K562 (cell line): ENCODE data around the gene EHBP1. TPM values are rescaled to one million over a fixed set of nuclear protein-coding genes. Genes with fewer than 3 reads are reported as not detected.

Experiments
- ATAC-seq: fragments of 200-7000 bp; cut with Tn5 transposase; 3 replicates; pipeline ENCODE4 v1.9.1; 2020; ENCODE audit warnings: moderate library complexity
- BruUV-seq: library from RNA; stranded (reverse); fragments of 400-500 nt; replicated peaks from 2 replicates; lab custom pipeline; 2021; lab: Mats Ljungman, UMichigan
- CTCF ChIA-PET: fragments of 300-600 bp; formaldehyde crosslinking; extraction: SDS; loops from one replicate; lab custom pipeline; 2021; ENCODE audit warnings: low intra/inter-chr PET ratio; lab: Yijun Ruan, JAX
- POLR2A ChIA-PET: fragments of 300-600, 350-650 bp; sonication (Branson Sonifier 250); formaldehyde crosslinking; extraction: SDS; loops from one replicate; lab custom pipeline; 2021; ENCODE audit warnings: antibody characterized with exemption, inconsistent platforms; lab: Yijun Ruan, JAX
- DNase-seq, 4 experiments: peaks; one replicate each; pipeline versions ENCODE4 v3.0.0 to v3.0.0-alpha.2; 2011 to 2018; ENCODE audit warnings: low spot score in 3 of 4, mixed read lengths in 3 of 4; ENCODE audit errors: extremely low read depth in 1 of 4
- FAIRE-seq: peaks from 2 replicates; lab custom pipeline; 2011; peaks lifted over from hg19 to GRCh38; lab: Jason Lieb, UNC
- H2AFZ ChIP-seq: 2 replicates; pipeline ENCODE4 v1.6.0; 2011; ENCODE audit warnings: low read depth, low read length, control low read depth, inconsistent platforms
- H3K27ac ChIP-seq: fragments of 200-600 bp; 3 replicates; pipeline ENCODE4 v1.8.0; 2011; ENCODE audit warnings: low read depth, mild to moderate bottlenecking, control low read depth, inconsistent platforms, low read length, moderate library complexity, mixed read lengths; ENCODE audit errors: extremely low read depth
- H3K27me3 ChIP-seq, 2 experiments: fragments of 300-600 bp in 1 of 2; 2 replicates in 1 of 2; 3 replicates in 1 of 2; pipeline versions ENCODE4 v1.6.0 to v1.8.0; 2011; ENCODE audit warnings: inconsistent platforms in 2 of 2, low read length in 2 of 2, mild to moderate bottlenecking in 1 of 2, mixed read lengths in 1 of 2, moderate library complexity in 1 of 2; ENCODE audit not compliant: control insufficient read depth in 2 of 2, insufficient read depth in 2 of 2
- H3K36me3 ChIP-seq: fragments of 300-600 bp; 3 replicates; pipeline ENCODE4 v1.8.0; 2011; ENCODE audit warnings: mild to moderate bottlenecking, low read length, inconsistent platforms; ENCODE audit not compliant: control insufficient read depth, insufficient read depth
- H3K4me1 ChIP-seq, 2 experiments: fragments of 200-600 bp in 1 of 2; replicated peaks in 1 of 2; 2 replicates in 1 of 2; 3 replicates in 1 of 2; pipeline versions ENCODE4 v1.5.1 to v1.8.0; 2011; ENCODE audit warnings: inconsistent platforms in 2 of 2, low read length in 2 of 2, mild to moderate bottlenecking in 1 of 2, mixed read lengths in 1 of 2, moderate library complexity in 1 of 2; ENCODE audit not compliant: control insufficient read depth in 2 of 2, insufficient read depth in 2 of 2
- H3K4me2 ChIP-seq: 2 replicates; pipeline ENCODE4 v1.6.1; 2011; ENCODE audit warnings: low read length, control low read depth, inconsistent platforms, mixed read lengths; ENCODE audit not compliant: insufficient read depth
- H3K4me3 ChIP-seq: fragments of 200-600 bp; sonication (generic), shearing (Covaris generic); 2 replicates; pipeline ENCODE4 v1.5.1; 2016; ENCODE audit warnings: control low read depth, inconsistent platforms
- H3K79me2 ChIP-seq: fragments of 200-600 bp; 3 replicates; pipeline ENCODE4 v1.8.0; 2011; ENCODE audit warnings: low read length, inconsistent platforms; ENCODE audit not compliant: control insufficient read depth, insufficient read depth
- H3K9ac ChIP-seq, 2 experiments: 2 replicates each; pipeline versions ENCODE4 v1.6.0 to v1.6.1; 2011; ENCODE audit warnings: low read depth in 2 of 2, low read length in 2 of 2, control low read depth in 1 of 2, inconsistent platforms in 1 of 2, mild to moderate bottlenecking in 1 of 2, mixed read lengths in 1 of 2; ENCODE audit not compliant: insufficient read depth in 1 of 2
- H3K9me1 ChIP-seq: one replicate; pipeline ENCODE4 v1.6.0; 2011; ENCODE audit warnings: inconsistent platforms, mild to moderate bottlenecking, low read length, moderate library complexity; ENCODE audit not compliant: control insufficient read depth, insufficient read depth
- H3K9me3 ChIP-seq: replicated peaks from 2 replicates; pipeline ENCODE4 v1.5.1; 2011; ENCODE audit warnings: low read depth, low read length, inconsistent platforms; ENCODE audit not compliant: control insufficient read depth, insufficient read depth
- H4K20me1 ChIP-seq: replicated peaks from 2 replicates; pipeline ENCODE4 v1.6.1; 2011; ENCODE audit warnings: low read length, inconsistent platforms, mixed read lengths; ENCODE audit not compliant: control insufficient read depth, insufficient read depth
- CBFA2T3 ChIP-seq: fragments of 450-650 bp; IDR thresholded peaks from 2 replicates; pipeline ENCODE4 v1.6.1; 2017
- DMBX1 ChIP-seq: fragments of 250-450 bp; sonication (Bioruptor Pico); IDR thresholded peaks from 2 replicates; pipeline ENCODE4 v1.8.0; 2022; ENCODE audit warnings: inconsistent platforms, mild to moderate bottlenecking, moderate library complexity, borderline replicate concordance
- HEY1 ChIP-seq: fragments of 250-450 bp; sonication (Bioruptor Pico); IDR thresholded peaks from 2 replicates; pipeline ENCODE4 v1.5.0; 2020; ENCODE audit warnings: mild to moderate bottlenecking, moderate library complexity, borderline replicate concordance
- KAT2B ChIP-seq: IDR thresholded peaks from one replicate; pipeline ENCODE4 v1.6.1; 2012; ENCODE audit warnings: low read depth, mild to moderate bottlenecking, control low read depth, inconsistent platforms, low read length, moderate library complexity
- POLR2G ChIP-seq: fragments of 200-400 bp; formaldehyde crosslinking; IDR thresholded peaks from 2 replicates; pipeline ENCODE4 v1.6.1; 2017; ENCODE audit warnings: low read depth, mild to moderate bottlenecking, antibody characterized with exemption, low read length, moderate library complexity
- PURB ChIP-seq: sonication (generic); formaldehyde crosslinking; IDR thresholded peaks from 2 replicates; pipeline ENCODE4 v1.9.0; 2021; ENCODE audit warnings: low read depth, mild to moderate bottlenecking, missing genetic modification reagents
- RNF2 ChIP-seq: sonication (generic); IDR thresholded peaks from 2 replicates; pipeline ENCODE4 v1.6.1; 2016
- SMARCA5 ChIP-seq: fragments of 450-650 bp; IDR thresholded peaks from 2 replicates; pipeline ENCODE4 v1.6.1; 2016
- STAT5B ChIP-seq: fragments of 250-450 bp; sonication (Bioruptor Pico); IDR thresholded peaks from 2 replicates; pipeline ENCODE4 v1.8.0; 2021; ENCODE audit warnings: mild to moderate bottlenecking, inconsistent platforms
- ZFP30 ChIP-seq: fragments of 250-450 bp; sonication (Bioruptor Pico); IDR thresholded peaks from 2 replicates; pipeline ENCODE4 v1.8.0; 2022; ENCODE audit warnings: moderate library complexity, mild to moderate bottlenecking, inconsistent platforms, borderline replicate concordance
- ZNF263 ChIP-seq: sonication (generic); formaldehyde crosslinking; IDR thresholded peaks from 2 replicates; pipeline ENCODE4 v1.8.0; 2022; ENCODE audit warnings: mild to moderate bottlenecking, missing genetic modification reagents, borderline replicate concordance
- WGBS: fragments of 100-300 bp; shearing (Covaris generic); methylation state at CpG from one replicate; pipeline ENCODE4 v1.1.6; 2016; ENCODE audit warnings: low coverage, mixed read lengths; ENCODE audit not compliant: insufficient coverage; ENCODE audit errors: missing lambda C conversion rate; 5-methylcytosine and 5-hydroxymethylcytosine counted together
- in situ Hi-C: fragments of 300-500 bp; cut with MboI; formaldehyde crosslinking; loops from 4 replicates; pipeline ENCODE4 v1.15.0; 2018; ENCODE audit warnings: inconsistent platforms, mixed read lengths
- intact Hi-C: fragments of 100-400 bp; cut with micrococcal nuclease; formaldehyde crosslinking; loops from 2 replicates; pipeline ENCODE4 v1.14.2; 2022
- polyA plus RNA-seq, 8 experiments: library from polyadenylated mRNA; depleted of rRNA in 4 of 8; stranded (reverse) in 5 of 8; unstranded in 3 of 8; fragments of >200 nt; fragmentation: Nextera tagmentation in 2 of 8; fragmentation: Illumina TruSeq in 1 of 8; extraction: Ambion mirVana in 2 of 8; extraction: Trizol in 1 of 8; gene quantifications; 2 replicates each; pipeline versions ENCODE4 v1.2.1 to v1.2.3, GENCODE V29; 2011 to 2014; ENCODE audit warnings: inconsistent platforms in 1 of 8, missing spikeins in 1 of 8
- total RNA-seq, 7 experiments: library from RNA; depleted of rRNA in 6 of 7; stranded (reverse); fragments of >200 nt in 6 of 7; fragmentation: Illumina TruSeq in 2 of 7; extraction: Trizol in 2 of 7; gene quantifications; 2 replicates each; pipeline versions ENCODE4 v1.2.1 to v1.2.3, GENCODE V29; 2011 to 2021; ENCODE audit warnings: low replicate concordance in 1 of 7
- TF ChIP-seq, protein P1 (sequence below): fragments of 250-450 bp; sonication (Bioruptor Pico); IDR thresholded peaks from 2 replicates; pipeline ENCODE4 v1.5.0; 2021
- TF ChIP-seq, protein P2 (sequence below): fragments of 450-650 bp; IDR thresholded peaks from 2 replicates; pipeline ENCODE4 v1.7.1; 2018; ENCODE audit warnings: mild to moderate bottlenecking, low read depth; ENCODE audit not compliant: partially characterized antibody
- TF ChIP-seq, protein P3 (sequence below): sonication (generic); formaldehyde crosslinking; IDR thresholded peaks from 2 replicates; pipeline ENCODE4 v1.8.0; 2022; ENCODE audit warnings: mild to moderate bottlenecking, missing genetic modification reagents, borderline replicate concordance

EHBP1 gene
- total and polyA plus RNA-seq, 9 of the 15 experiments (the other 6 are each of a cell fraction or from before 2014, with no cell fraction given) = 8.9 to 26.6 (median 19.3) TPM

DNA sequence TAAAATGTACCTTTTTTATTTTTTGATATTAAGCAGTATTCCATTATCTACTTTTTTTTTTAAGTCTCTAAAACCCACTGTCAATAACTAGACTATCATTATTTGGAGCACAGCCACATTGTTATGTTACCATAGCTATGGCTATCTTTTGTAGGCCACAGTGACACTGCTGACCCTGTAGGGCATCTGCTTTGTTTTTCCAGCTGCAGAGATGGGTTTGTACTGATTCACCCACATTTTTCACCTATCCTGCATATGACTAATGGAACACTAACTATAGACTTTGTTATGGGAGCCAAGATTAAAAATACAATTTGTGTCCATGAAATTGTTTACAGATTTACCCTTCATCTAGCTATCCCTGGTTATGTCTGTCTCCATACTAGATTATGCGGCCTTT is 323.5 kb downstream of the EHBP1 start:
- POLR2A ChIA-PET = interaction anchor here (0.6 to 0.8 kb wide), 2 partner anchors 17 to 148 kb away, joined by 3 read pairs; no protein-coding TSS in a partner anchor
- no peak for FAIRE-seq
- in situ Hi-C loops = no loop called here

DNA sequence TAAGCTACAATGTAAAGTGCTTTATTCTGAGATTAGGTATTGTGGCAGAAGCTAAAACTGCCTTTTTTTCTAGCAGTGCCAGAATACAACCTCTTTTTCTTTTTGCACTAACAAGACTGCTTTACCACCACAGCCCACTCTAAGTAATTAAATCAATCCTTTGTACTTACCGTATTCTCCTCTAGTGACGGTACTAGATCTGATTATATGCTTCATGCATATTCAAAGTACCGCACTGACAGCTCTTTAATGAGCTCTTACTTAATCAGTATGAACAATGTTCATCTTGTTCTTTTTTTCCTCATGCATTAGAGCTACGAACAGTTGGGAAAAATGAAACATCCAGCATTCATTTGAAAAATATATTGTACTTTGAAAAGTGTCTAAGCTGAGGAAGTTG is 329.0 kb downstream of the EHBP1 start:
- Histone ChIP-seq H3K27ac (no peak overlapping the region), H3K9ac (no peak overlapping the region), H4K20me1 (no peaks in the 10 kb centered on the region), H3K9me3 (no peaks in the 10 kb centered on the region), H3K9me1 (no peaks in the 10 kb centered on the region), H3K4me1 (no peaks in the 10 kb centered on the region), H3K27me3 (no peaks in the 10 kb centered on the region), H3K36me3 (no peaks in the 10 kb centered on the region), H3K4me3 (no peak overlapping the region), H3K79me2 (no peaks in the 10 kb centered on the region), H3K4me2 (no peak overlapping the region), H2AFZ (no peak overlapping the region)
- no TSS peak for BruUV-seq
- in situ Hi-C loops = no loop called here
- ATAC-seq (no peak), DNase-seq (no peak), FAIRE-seq (no peak)
- WGBS = 80% methylated on average over 4 of the region's 4 CpGs
- intact Hi-C loops = no loop called here
- ChIA-PET POLR2A (interaction anchor here (1.0 to 1.2 kb wide), 2 partner anchors 10 to 14 kb away, joined by 3 to 6 read pairs; no protein-coding TSS in a partner anchor), CTCF (no interaction called here)
- no peak for TF ChIP-seq KAT2B
- TF ChIP-seq, protein P1, sequence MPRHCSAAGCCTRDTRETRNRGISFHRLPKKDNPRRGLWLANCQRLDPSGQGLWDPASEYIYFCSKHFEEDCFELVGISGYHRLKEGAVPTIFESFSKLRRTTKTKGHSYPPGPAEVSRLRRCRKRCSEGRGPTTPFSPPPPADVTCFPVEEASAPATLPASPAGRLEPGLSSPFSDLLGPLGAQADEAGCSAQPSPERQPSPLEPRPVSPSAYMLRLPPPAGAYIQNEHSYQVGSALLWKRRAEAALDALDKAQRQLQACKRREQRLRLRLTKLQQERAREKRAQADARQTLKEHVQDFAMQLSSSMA (CRISPR knock-in tag) = no peak
- TF ChIP-seq DMBX1 (CRISPR knock-in tag) = no peak
- no peak for TF ChIP-seq POLR2G
- TF ChIP-seq SMARCA5 = no peak
- TF ChIP-seq, protein P2, sequence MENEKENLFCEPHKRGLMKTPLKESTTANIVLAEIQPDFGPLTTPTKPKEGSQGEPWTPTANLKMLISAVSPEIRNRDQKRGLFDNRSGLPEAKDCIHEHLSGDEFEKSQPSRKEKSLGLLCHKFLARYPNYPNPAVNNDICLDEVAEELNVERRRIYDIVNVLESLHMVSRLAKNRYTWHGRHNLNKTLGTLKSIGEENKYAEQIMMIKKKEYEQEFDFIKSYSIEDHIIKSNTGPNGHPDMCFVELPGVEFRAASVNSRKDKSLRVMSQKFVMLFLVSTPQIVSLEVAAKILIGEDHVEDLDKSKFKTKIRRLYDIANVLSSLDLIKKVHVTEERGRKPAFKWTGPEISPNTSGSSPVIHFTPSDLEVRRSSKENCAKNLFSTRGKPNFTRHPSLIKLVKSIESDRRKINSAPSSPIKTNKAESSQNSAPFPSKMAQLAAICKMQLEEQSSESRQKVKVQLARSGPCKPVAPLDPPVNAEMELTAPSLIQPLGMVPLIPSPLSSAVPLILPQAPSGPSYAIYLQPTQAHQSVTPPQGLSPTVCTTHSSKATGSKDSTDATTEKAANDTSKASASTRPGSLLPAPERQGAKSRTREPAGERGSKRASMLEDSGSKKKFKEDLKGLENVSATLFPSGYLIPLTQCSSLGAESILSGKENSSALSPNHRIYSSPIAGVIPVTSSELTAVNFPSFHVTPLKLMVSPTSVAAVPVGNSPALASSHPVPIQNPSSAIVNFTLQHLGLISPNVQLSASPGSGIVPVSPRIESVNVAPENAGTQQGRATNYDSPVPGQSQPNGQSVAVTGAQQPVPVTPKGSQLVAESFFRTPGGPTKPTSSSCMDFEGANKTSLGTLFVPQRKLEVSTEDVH = no peak
- TF ChIP-seq, protein P3, sequence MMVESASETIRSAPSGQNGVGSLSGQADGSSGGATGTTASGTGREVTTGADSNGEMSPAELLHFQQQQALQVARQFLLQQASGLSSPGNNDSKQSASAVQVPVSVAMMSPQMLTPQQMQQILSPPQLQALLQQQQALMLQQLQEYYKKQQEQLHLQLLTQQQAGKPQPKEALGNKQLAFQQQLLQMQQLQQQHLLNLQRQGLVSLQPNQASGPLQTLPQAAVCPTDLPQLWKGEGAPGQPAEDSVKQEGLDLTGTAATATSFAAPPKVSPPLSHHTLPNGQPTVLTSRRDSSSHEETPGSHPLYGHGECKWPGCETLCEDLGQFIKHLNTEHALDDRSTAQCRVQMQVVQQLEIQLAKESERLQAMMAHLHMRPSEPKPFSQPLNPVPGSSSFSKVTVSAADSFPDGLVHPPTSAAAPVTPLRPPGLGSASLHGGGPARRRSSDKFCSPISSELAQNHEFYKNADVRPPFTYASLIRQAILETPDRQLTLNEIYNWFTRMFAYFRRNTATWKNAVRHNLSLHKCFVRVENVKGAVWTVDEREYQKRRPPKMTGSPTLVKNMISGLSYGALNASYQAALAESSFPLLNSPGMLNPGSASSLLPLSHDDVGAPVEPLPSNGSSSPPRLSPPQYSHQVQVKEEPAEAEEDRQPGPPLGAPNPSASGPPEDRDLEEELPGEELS = no peak
- TF ChIP-seq ZNF263 (CRISPR knock-in tag) = no peak

More for the DNA sequence above, 323.5 kb downstream of the EHBP1 start:
- H3K4me3 ChIP-seq = no peak overlapping the region
- intact Hi-C loops = no loop called here
- H3K27me3 ChIP-seq = no peaks in the 10 kb centered on the region
- H3K9me1 ChIP-seq = no peaks in the 10 kb centered on the region
- no peaks in the 10 kb centered on the region for H3K4me1 ChIP-seq
- no peak overlapping the region for H3K27ac ChIP-seq
- no peak for ATAC-seq
- no peak for DNase-seq
- CTCF ChIA-PET = no interaction called here
- no TSS peak for BruUV-seq
- no peak overlapping the region for H3K9ac ChIP-seq
- no peaks in the 10 kb centered on the region for H3K79me2 ChIP-seq
- H2AFZ ChIP-seq = no peak overlapping the region
- no peak overlapping the region for H3K4me2 ChIP-seq
- no peaks in the 10 kb centered on the region for H4K20me1 ChIP-seq
- TF ChIP-seq STAT5B (CRISPR knock-in tag) (no peak), HEY1 (no peak), ZFP30 (no peak), CBFA2T3 (peak; percentile 27; the same call in 1 of the 2 replicates), PURB (CRISPR knock-in tag) (no peak), RNF2 (no peak)
- H3K36me3 ChIP-seq = no peaks in the 10 kb centered on the region
- WGBS = 78% methylated on average over 1 of the region's 1 CpG
- H3K9me3 ChIP-seq = no peaks in the 10 kb centered on the region
